Globus pallidus (tissue), 1 donor: ENCODE data around the gene HIPK2.
"Not testable (repeated sequence)": the region's sequence is repeated elsewhere in the genome, so short reads cannot be mapped to it uniquely, and the experiment has no call there.

ENCODE experiments used
- DNase-seq: peaks from one replicate; pipeline ENCODE4 v3.0.0-alpha.2; 2015; ENCODE audit warnings: low spot score

HIPK2 gene

DNA sequence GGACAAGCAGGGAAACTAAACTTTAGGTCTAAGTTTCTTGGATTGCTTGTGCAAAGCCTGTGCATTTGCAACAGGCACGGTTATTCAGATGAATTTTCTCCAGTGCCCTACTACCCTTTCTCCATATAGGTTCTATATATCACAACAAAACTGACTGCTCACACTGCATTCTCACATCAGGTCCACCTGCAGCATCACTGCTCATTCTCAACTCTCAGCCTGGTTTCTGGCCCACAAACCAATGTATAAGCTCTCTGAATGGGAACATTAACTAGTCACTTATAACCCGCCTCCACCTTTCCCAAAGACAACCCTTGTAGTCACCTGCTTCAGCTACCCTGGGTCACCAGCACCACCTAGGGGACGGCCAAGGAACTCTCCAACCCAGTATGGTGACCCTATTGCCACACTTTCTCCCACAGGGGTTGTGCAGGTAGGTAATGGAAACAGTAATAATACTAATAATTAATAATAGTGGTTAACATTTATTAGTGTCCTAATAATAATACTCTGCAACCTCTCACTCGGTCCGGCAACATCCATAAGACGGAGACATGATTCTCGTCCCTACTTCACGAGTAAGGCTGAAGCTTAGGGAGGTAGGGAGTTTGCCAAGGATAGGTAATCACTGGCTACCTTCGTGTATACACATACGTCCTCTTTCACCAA lies 157.0 kb downstream of the HIPK2 start:
- DNase-seq: no peak

DNA sequence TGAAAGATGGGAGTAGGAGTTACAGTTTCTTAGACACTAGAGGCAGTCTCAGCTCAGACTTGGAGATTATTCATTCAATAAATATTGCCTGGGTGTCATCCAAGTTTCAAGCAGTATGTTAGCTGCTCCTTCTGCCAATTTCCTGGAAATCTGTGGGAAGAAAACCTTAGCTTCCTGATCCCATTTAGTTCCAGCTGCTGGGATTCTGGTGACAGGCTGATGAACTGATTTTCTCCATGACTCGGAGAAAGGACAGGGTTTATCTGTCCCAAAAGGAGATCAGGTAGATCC lies 158.5 kb downstream of the HIPK2 start:
- no peak for DNase-seq

DNA sequence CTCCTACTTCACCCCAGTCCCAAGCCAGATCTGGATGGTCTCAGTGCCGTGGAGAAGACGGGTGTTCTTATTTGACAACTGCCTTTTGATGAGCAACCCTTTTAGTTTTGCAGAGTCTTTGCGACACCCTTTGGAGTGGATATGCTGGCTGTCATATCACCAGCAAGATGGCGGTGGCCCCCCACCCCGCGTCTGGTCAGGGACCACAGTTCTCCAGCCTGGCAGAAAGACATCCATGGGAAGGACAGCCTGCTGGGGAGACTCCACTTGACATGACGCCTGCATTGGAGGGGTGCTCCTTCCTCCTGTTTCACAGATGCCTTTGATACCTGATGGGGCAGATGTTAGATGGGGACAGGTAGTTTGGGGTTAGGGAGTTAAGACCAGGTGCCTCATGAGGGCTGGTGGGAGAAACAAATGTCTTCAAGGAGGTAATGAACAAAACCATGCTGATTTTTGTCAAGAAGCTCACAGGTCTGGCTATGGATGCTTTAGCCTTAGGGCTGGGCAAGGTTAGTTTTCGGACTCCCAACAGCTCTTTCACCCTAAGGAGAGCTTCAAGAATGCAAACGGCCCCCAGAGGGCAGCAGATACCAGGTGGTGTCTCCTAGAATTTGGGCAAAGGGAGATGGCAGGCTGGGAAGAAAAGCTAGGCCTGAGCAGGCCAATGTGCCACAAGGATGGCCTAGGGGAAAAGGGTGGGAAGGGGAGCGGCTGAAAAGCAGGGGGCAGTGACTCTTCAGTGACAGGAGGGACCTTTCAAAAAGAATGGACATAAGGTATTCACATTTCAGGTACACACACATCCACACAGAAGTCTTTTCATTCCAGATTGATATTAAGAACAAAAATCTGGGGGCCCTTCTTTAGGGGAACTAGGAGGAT lies 159.1 kb downstream of the HIPK2 start:
- no peak for DNase-seq

DNA sequence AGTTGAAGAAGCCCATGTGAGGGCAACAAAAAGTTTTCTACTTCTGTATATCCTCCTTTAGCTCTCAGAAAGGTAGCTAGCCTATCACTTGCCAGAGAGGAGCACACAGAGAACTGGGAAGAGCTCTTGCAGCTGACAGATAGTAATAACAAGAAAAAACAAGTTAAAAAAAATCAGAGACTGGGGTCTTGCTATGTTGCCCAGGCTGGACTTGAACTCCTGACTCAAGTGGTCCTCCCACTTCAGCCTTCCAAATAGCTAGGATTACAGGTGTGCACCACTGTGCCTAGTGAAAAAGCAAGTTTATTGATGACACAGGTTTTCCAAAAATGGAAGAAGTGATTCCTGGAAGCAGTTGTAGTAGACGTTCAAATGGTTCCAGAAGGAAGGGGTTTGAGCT lies 160.7 kb downstream of the HIPK2 start:
- no peak for DNase-seq

DNA sequence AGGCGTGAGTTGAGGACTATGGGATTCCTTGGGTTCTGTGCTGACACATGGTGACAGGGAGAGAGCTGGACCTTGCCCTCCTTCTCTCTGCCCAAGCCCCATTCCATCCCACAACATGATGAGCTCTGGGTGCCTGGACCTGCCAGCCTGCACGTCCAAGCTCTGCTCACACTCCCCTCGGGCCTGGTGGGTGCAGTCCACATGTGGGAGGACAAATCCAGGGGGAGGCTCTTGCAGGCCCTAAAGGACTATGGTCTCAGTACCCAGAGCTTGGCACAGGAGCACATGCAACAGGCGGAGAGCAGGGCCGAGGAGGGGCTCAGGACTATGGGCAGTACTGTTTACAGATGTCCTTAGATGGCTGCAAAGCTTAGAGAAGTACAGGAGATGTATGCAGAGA lies 162.9 kb downstream of the HIPK2 start:
- DNase-seq: no peak

DNA sequence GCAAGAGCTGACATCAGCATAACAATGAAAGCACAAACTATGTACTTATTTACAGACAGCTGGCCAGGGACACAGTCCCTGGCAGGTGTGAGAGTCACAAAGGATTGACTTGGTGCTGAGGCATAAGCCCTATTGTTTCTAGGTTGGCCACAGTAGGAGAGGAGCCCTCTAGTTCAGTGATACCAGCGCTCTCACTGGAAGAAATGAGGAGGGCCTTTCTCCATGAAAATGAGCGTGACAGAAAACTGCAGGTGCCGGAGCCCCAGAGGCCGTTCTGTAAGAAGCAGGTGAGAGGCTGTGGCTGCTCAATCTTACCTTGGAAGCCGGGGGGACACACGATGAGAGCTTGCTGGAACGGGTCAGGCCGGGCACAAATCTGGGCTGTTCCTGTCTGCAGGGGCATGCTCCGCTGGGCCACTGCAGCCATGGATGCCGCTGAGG lies 163.8 kb downstream of the HIPK2 start:
- peak; percentile 48 for DNase-seq

DNA sequence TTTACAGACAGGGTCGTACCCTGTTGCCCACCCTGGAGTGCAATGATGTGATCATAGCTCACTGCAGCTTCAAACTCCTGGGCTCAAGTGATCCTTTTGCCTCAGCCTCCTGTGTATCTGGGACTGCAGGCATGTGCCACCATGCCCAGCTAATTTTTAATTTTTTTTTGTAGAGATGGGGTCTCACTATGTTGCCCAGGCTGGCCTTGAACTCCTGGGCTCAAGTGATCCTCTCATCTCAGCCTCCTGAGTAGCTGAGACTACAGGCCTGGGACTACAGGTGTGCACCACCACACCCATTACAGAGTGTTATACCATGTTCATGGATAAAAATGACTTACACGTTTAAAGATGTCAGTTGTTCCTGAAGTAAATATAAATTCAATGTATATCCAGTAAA lies 166.2 kb downstream of the HIPK2 start:
- DNase-seq: not testable (repeated sequence)

DNA sequence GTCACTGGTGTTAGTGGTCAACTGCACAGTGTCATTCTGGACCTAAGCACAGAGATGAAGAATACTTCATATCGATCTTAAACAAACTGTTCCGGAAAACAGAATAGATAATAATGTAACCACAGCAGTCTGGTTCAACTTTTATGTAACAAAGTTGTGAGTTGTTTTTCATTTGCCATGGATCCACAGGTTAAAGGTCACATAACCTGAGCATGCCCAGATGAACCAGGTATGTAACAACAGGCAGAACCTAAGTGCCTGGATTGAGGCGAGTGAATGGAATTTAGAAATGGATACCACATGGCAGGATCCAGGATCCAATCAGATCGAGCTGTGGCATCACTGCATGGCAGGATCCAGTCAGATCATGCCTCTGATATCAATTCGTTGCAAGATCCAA lies 167.2 kb downstream of the HIPK2 start:
- DNase-seq: no peak

DNA sequence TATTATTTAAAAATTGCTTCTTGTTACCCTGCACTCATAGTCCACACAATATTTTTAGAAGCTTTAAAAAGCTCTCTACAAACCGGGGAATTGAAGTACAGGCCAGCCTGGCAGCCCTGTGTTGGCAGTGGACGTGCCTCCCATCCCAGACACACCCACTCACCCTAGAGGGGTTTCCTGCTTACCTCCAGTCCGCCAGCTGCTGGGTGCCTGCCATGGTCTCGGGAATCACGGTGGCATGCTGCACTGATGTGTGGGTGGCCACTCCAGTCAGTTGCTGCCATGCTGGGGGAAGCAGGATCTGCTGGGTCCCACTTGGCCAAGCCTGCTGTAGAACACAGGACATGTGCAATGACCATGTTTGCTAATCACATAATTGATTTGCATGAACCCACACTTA lies 173.9 kb downstream of the HIPK2 start:
- no peak for DNase-seq

DNA sequence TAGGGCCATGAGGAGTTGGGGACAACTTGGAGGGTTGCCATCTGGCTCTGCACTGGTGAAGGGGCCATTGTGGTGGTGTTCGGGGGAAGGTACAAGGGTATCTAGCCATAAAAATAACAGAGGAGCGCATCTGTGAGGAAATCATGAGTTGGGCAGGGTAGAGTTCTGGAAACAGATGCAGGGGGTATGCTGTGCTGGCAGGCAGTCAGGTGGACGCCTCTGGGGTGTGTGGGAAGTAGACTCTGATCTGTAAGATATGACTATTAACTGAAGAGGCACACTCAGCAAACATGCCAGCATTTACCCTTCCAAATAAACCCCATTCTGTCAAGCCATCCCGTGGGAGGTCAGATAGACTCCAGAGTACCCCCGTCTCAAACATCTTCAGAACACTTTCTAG lies 174.5 kb downstream of the HIPK2 start:
- no peak for DNase-seq

DNA sequence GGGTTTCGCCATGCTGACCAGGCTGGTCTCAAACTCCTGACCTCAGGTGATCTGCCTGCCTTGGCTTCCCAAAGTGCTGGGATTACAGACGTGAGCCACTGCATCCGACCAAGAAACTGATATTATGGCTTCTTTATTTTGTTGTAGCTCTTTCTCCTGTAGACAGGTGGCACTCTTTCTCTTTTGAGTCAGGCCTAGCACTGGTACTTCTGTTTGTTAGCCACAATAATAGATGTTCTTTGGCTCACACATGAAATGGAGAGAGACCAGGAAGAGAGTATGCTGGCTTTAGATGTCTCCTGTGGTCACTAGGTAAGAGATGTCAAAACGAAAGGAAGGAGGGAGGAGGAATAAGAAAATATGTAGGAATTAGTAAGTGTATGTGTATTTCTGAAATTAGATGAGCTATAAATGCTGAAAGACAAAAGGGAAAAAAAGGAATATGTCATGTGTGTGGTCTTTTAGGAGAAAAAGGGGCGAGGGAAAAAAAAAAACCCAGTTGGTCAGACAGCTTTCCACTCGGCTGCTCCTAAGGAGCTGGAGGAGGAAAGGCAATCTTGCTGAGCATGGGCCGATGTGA lies 175.6 kb downstream of the HIPK2 start:
- DNase-seq: peak; percentile 54

DNA sequence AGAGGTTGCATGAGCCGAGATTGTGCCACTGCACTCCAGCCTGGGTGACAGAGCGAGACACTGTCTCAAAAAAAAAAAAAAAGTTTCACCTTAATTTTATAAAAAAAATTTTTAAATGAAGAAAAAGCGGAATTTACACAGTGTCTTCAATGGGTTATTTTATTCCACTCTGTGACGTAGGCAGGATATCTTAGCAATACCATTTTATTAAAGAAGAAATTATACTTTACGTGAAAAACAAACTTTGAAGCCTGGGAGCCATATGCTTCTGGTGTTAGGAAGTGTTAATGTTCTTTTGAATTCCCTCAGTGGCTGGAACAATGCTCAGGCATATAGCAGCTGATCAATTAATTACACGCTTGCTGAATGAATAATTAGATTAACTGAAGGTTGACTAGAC lies 176.6 kb downstream of the HIPK2 start:
- DNase-seq: no peak

DNA sequence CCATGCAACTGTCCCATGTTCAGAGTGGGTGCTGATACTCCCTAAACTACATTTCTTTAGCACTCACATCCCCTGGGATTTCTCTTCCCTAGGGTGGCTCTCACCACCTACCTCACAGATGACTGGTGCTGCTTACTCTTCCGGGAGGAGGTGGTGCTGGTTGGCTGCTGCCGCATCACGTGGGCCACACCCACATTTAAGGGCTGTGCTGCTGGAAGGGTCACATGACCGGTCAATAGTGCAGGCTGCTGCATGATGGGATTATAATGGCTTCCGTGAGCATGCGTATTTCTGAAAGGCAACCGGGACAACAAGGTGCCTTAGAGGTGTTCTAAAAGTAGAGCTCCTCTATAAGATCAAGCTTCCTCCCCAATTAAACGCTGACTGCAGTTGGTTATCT lies 177.5 kb downstream of the HIPK2 start:
- DNase-seq: no peak

DNA sequence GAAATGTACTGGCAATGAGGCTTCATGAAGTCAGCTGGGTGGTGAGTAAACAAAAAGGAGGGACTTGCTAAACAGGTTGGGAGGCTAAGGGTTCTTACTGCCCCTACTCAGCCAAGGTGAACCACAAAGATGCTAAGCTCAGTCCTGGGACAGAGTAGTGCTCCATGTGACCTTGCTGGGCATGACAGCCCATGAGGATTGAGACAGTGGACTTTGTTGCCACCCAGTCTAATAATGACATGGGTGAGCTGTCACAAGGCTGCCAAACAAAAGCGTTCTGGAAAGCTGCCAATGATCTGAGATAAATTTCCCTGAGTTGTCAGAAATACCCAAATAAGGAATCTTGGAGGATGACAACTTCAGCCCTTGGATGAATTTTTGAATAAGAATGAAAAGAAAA lies 179.2 kb downstream of the HIPK2 start:
- DNase-seq: peak; percentile 64

DNA sequence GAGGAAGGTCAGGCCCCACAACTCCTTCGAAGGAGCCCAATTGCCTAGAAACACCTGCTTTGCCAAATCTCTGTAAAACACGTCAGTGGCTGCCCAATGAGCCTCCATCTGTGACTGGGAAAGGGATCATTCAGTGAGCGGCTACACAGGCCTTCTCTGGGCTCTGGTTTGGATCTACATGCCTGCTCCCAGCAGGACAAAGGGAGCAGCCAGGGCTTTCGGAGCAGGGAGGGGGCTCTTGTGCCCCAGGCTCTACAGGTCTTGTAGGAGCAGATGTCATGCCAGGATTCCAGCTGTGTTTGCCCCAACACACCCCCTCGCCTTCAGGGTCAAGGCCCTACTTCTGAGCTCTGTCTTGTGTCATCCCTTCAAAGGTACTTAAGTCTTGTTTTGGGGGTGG lies 180.8 kb downstream of the HIPK2 start:
- no peak for DNase-seq

DNA sequence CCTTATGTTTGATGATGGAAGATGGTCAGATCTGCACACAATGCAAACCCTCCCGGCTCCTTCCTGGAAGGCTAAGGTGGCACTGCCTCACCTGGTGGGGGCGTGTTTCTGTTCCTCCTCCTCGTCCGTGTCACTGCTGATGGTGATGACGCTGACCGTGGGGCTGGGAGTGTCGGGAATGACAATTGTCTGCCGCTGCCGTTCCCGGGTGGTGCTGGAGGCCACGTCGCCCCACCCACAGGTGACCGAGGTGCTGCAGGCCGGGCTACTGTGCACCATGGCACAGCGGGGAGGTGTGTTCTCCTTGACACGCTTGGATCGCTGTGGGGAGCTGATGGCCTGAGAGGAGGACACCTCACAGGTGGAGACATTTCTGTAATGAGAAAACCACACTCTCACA lies 181.2 kb downstream of the HIPK2 start:
- no peak for DNase-seq

DNA sequence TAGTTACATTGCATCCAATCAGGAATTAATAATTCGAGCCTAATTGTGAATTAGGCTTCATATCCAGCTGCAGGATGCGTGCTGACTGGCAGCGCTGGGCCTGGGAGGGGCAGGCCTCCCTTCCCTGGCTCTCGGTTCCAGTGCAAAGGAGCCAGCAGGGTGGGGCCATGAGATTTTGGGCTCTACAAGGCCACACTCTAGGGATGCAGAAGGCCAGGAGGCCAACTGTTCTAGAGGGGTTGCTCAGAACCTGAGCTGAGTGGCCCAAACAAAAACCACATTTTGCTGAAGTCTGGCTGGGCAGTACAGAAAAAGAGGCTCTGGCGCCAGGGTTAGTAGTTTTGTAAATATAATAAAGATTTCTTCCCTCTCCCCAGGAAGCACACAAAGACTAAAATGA lies 182.0 kb downstream of the HIPK2 start:
- no peak for DNase-seq

DNA sequence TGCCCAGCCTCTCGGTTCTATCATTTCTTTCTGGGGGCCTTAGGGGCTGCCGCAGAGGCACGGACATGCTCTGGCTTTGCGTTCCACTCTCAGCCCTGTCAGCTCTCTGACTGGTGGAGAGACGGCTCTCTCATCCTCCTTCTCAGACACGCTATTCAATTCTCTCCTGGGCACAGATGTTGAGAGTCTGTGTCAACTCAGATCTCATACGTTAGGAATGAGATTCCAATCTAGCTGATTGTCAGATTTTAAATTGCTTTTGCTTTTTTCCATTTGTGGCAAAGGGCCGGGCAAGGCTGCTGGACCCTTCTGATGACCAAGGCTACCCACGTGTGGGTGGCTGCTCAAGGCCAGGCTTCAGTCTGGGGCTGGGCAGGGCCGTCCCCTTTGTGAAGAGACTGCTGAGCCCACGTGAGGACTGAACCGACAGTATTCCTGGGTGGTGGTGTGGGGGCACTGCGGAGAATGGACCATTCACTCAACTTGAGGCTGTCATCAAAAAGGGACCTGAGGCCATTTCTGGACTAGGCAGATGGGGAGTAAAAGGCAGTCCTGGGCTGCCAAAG lies 182.8 kb downstream of the HIPK2 start:
- no peak for DNase-seq

DNA sequence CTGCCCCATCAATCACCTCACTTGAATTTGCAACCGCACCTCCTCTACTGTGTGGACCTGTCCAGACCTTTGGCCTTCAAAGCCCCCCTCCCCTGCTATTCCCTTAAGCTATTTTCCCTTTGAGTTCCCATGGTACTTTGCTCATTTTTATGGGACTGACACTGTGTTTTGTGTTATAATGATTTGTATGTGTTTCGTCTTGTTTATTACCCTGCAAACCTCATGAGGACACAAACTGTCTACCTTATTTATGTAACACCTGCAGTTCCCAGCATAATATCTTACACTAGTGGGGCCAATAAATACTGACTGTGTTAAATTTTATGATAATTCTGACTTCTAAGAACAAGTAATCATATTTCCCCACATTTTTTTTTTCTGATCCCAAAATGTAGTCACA lies 183.7 kb downstream of the HIPK2 start:
- DNase-seq: no peak

DNA sequence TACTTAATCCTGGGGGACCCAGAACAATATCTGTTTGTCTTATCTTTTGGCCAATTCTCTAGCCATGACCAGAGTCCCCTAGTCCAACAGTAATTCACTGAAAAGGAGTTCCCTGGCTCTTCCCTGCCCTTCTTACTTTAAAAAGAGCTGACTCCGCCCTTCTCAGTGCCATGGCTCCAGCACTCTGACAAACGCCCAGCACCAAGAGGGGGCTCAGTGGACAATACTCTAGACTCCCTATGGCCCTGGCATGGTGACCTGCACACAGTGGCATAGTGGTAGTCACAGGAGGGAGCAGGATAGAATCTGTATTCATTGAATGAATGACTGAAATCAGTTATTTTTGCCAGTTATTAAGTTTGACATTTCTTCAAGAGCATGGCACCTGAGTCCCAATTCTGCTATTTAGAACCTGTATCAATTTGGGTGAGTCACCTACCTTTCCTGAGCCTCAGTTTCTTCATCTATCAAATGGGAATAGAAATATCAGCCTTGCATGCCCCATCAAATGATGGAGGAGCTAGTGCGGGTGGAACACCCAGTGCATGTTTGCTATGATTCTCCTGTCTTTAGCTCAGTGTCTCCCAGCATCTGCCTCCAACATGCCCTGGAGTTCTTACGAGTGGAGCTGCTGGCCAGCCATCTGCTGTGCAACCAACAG lies 184.9 kb downstream of the HIPK2 start:
- DNase-seq: no peak

DNA sequence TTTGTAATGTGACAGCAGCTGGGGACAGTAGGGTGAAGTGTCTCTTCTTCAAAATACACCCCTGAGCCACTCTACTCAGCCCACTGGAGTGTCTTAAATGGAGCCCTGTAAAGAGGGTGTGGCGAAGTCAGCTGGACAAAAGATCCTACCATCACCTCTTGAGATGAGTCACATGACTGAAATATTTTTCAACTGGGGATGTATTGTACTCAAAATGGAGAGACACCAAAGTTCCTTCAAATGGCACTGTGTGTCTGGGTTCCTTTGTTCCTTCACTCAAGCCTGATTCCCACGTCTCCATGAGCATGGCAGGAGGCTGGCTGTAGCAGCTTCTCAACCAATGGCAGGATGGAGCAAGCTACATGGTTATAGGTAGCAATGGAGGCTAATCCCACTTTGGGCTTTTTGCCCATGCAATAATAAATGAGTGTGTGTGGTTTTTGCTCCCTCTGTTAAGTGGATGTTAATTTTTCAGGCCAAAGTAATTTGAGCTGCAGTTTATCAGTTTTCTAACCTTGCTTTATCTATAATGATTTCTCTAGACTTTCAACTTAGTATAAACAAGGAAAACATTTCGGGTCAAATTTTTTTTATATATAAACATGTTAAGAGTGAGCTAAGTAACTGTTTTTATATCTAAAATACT lies 186.1 kb downstream of the HIPK2 start:
- no peak for DNase-seq

DNA sequence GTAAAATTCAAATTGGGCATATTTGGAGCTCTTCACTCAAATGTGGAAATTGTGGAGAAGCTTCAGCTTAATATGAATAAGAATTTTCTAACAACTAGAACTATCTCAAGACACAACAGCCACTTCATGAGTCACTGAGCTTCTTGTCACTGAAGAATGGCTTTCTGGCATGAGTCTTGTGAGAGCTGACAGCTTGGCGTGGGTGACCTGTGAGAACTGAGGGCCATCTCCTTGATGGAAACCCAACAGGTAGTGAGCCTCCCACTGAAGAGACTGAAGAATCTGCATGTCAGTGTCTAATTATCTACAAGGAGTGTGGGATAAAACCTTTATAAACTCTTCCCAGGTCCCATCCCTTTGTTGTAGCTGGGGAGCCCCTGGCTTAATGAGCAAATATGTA lies 188.3 kb downstream of the HIPK2 start:
- no peak for DNase-seq
